Spleen (tissue), 13 donors: Measurements from ENCODE around the gene MOK. TPM values are rescaled to one million over a fixed set of nuclear protein-coding genes. Genes with fewer than 3 reads are reported as not detected.
A peak's percentile ranks its signal among the peaks of the same experiment; 100 is the strongest.

Experiments used
- DNase-seq: peaks from one replicate; pipeline ENCODE4 v3.0.0-alpha.2; 2020
- H3K27ac ChIP-seq, 8 donors: fragments of 200-600 bp; sonication (generic) in 7 of 8; 1 replicate in 4 of 8; 2 replicates in 4 of 8; pipeline versions ENCODE4 v1.5.0 to v1.8.0; 2016 to 2021; ENCODE audit warnings: inconsistent platforms in 4 of 8, mild to moderate bottlenecking in 4 of 8, moderate library complexity in 1 of 8
- H3K27me3 ChIP-seq, 7 donors: fragments of 200-600 bp; sonication (generic) in 6 of 7; replicated peaks in 1 of 7; 1 replicate in 4 of 7; 2 replicates in 3 of 7; pipeline versions ENCODE4 v1.5.0 to v1.8.0; 2016 to 2021; ENCODE audit warnings: inconsistent platforms in 3 of 7, mild to moderate bottlenecking in 1 of 7
- H3K36me3 ChIP-seq, 6 donors: fragments of 200-600 bp; sonication (generic) in 5 of 6; 1 replicate in 4 of 6; 2 replicates in 2 of 6; pipeline versions ENCODE4 v1.5.0 to v1.8.0; 2016 to 2021; ENCODE audit warnings: inconsistent platforms in 2 of 6
- H3K4me1 ChIP-seq, 6 donors: fragments of 200-600 bp; sonication (generic) in 5 of 6; 1 replicate in 3 of 6; 2 replicates in 3 of 6; pipeline versions ENCODE4 v1.5.0 to v1.8.0; 2016 to 2021; ENCODE audit warnings: inconsistent platforms in 3 of 6
- H3K4me3 ChIP-seq, 8 donors: fragments of 200-600 bp; sonication (generic) in 7 of 8; 1 replicate in 4 of 8; 2 replicates in 4 of 8; pipeline versions ENCODE4 v1.5.0 to v1.8.0; 2016 to 2021; ENCODE audit warnings: inconsistent platforms in 4 of 8, mild to moderate bottlenecking in 4 of 8, moderate library complexity in 2 of 8
- H3K9me3 ChIP-seq, 8 donors: fragments of 200-600 bp; sonication (generic) in 7 of 8; 1 replicate in 4 of 8; 2 replicates in 4 of 8; pipeline versions ENCODE4 v1.5.0 to v1.8.0; 2016 to 2021; ENCODE audit warnings: inconsistent platforms in 4 of 8
- CTCF ChIP-seq, 11 experiments: fragments of 200-600 bp in 7 of 11; fragments of 450-650 bp in 4 of 11; sonication (generic) in 4 of 11; IDR thresholded peaks in 8 of 11; conservative IDR thresholded peaks in 3 of 11; 1 replicate in 7 of 11; 2 replicates in 4 of 11; pipeline versions ENCODE4 v1.4.0 to v1.8.0; 2016 to 2021; ENCODE audit warnings: antibody characterized with exemption in 11 of 11, inconsistent platforms in 4 of 11, mild to moderate bottlenecking in 1 of 11
- POLR2A ChIP-seq, 3 donors: fragments of 450-650 bp; IDR thresholded peaks; one replicate each; pipeline ENCODE4 v1.5.1; 2017; ENCODE audit warnings: antibody characterized with exemption in 3 of 3, mild to moderate bottlenecking in 1 of 3
- POLR2AphosphoS5 ChIP-seq, 3 donors: sonication (generic); formaldehyde crosslinking; IDR thresholded peaks; one replicate each; pipeline ENCODE4 v1.5.1; 2017; ENCODE audit warnings: antibody characterized with exemption in 3 of 3
- WGBS, 5 donors: extraction: QIAGEN DNeasy Blood & Tissue Kit in 3 of 5; methylation state at CpG; one replicate each; pipeline versions ENCODE4 v1.1.5 to v1.1.7; 2013 to 2018; 5-methylcytosine and 5-hydroxymethylcytosine counted together
- intact Hi-C: fragments of 100-400 bp; cut with DNase I; formaldehyde crosslinking; loops from one replicate; pipeline ENCODE4 v1.15.0; 2023; ENCODE audit warnings: low total_unique reads
- long read RNA-seq, 2 donors: transcript quantifications; one replicate each; lab custom pipeline, GENCODE V29; 2026
- polyA plus RNA-seq, 3 donors: library from polyadenylated mRNA; stranded (reverse); fragments of 200-250 nt; gene quantifications; one replicate each; pipeline ENCODE4 v1.2.1, GENCODE V29; 2013
- total RNA-seq, 7 donors: library from RNA; depleted of rRNA in 3 of 7; stranded (reverse); fragments of >200 nt in 3 of 7; fragmentation: NEBNext Ultra II Directional in 4 of 7; extraction: Animal tissue kit (Norgen Biotek cat#: 25700) in 4 of 7; gene quantifications; one replicate each; pipeline versions ENCODE4 v1.1.0 to v1.2.1, GENCODE V29; 2016 to 2021
- donor health status: healthy with polysubstance abuse.
- donor health status: DM: no; HTN: no; CAD: no; lungs with moderate emphysema.
- donor health status: DM: no; HTN: no; CAD: no.
- donor health status: Bipolar disorder and iron deficiency.
- donor health status: healthy.
- donor health status: DM: no; HTN: no; CAD: no.
- donor health status: DM: yes; HTN: yes; CAD: no.

The MOK gene, protein sequence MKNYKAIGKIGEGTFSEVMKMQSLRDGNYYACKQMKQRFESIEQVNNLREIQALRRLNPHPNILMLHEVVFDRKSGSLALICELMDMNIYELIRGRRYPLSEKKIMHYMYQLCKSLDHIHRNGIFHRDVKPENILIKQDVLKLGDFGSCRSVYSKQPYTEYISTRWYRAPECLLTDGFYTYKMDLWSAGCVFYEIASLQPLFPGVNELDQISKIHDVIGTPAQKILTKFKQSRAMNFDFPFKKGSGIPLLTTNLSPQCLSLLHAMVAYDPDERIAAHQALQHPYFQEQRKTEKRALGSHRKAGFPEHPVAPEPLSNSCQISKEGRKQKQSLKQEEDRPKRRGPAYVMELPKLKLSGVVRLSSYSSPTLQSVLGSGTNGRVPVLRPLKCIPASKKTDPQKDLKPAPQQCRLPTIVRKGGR
- total RNA-seq = 10 to 100 TPM in 4 of 7 donors, 1 to 10 TPM in 3; 4.7 to 12.2 (median 10.2) TPM
- 10 to 100 TPM in 1 of 3 donors, 1 to 10 TPM in 2; 4.1 to 11.7 (median 9.6) TPM for polyA plus RNA-seq
- long read RNA-seq, donor 1, partial matches to known transcripts = 0 of 1 reads
- long read RNA-seq, donor 1, other reads (novel, unspliced or antisense) = 0 of 1 reads
- long read RNA-seq, donor 2 = 0 reads

DNA sequence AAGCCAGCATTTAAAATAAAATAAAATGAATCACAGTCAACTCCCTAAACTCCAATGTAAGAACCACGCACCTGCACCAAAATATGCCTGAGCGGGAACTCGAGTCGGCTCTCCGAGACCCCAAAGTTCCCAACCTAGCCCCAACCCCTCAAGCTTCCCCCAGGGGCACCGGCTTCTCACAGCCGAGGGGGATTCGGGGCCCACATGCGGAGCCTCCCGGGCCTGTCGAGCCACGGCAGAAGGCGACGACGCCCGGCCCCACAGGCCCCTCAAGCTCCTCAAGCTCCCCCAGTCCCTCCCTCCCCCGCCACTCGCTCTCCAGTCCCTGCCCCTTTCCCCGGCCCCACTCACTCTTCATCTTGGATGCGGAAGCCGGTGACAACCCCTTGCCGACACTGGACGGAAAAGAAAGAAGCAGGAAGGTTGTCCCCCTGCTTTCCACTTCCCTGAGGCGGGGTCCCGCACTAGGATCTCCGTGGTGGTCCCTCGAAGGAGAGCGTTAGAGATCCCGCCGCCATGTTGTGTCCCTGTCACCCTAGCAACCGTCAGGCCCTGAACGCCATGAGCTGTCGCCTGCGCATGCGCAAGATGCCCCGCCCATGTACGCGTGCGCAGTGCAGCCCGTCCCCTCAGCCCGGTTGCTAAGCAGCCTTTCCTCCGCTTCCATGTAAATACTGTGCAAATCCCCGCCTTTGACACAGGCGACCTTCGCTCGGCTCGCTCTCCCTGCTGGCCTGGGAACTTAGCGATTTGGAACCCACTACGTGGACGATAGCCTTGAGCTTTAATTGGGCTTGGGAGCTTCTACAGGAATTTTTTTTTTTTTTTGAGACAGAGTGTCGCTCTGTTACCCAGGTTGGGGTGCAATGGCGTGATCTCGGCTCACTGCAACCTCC is at the start of gene MOK:
MOK (minus strand) TSS at position 554 of the 896 bp plus-strand sequence; CDS start at position 358, 196 bp downstream.
- Histone ChIP-seq H3K4me1 (peaks cover 0 to 31% (median 16%) of the 10 kb centered on the region in 6 donors), H3K27me3 (no peaks in the 10 kb centered on the region), H3K27ac (peak within 1 kb of the TSS in 6 of 8 donors; percentile 52 to 72 (median 61)), H3K36me3 (no peaks in the 10 kb centered on the region), H3K4me3 (peak within 1 kb of the TSS; percentile 67 to 98 (median 90)), H3K9me3 (no peaks in the 10 kb centered on the region)
- TF ChIP-seq CTCF (IDR thresholded peaks at IDR 0.05 in 8 of 11, conservative IDR thresholded peaks at IDR 0.05 in 3 of 11) = no peak
- peak; percentile 58 to 87 (median 84) for TF ChIP-seq POLR2AphosphoS5 (IDR thresholded peaks at IDR 0.05)
- no peak for TF ChIP-seq POLR2A (IDR thresholded peaks at IDR 0.05)
- 1 to 2% (median 1%) methylated on average over 36 to 53 of the region's 53 CpGs for WGBS, 5 donors
- peak; percentile 98 for DNase-seq
- intact Hi-C loops = no loop called here

DNA sequence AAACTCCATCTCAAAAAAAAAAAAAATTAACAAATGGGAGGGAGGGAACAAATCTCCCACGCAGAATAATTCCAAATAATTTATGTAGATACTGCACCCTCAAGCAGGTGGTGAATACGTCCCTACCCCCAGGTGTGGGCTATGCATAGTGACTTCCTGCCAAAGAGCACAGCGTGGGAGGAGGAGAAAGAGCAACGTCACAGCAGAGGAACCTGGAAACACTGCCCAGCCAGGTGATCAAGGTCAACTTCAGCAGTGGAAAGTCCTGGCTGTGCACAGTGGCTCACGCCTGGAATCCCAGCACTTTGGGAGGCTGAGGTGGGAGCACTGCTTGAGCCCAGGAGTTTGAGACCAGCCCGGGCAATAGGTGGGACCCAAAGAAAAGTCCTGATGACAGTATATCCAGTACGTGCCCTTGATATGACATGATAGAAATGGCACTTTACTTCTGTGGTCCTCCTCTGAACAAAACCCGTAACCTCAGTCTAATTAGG is 48.2 kb upstream of the MOK start:
- TF ChIP-seq POLR2A (IDR thresholded peaks at IDR 0.05) (no peak), CTCF (IDR thresholded peaks at IDR 0.05 in 8 of 11, conservative IDR thresholded peaks at IDR 0.05 in 3 of 11) (no peak), POLR2AphosphoS5 (IDR thresholded peaks at IDR 0.05) (no peak)
- H3K27me3 ChIP-seq = no peaks in the 10 kb centered on the region
- H3K4me1 ChIP-seq = peaks cover 0 to 29% (median 10%) of the 10 kb centered on the region in 6 donors
- peak overlapping the region in 7 of 8 donors; percentile 71 to 92 (median 85) for H3K27ac ChIP-seq
- H3K9me3 ChIP-seq = no peaks in the 10 kb centered on the region
- intact Hi-C loops = no loop called here
- 76 to 82% (median 77%) methylated on average over 8 of the region's 8 CpGs for WGBS, 5 donors
- H3K36me3 ChIP-seq = peaks cover 0 to 100% (median 72%) of the 10 kb centered on the region in 6 donors
- DNase-seq = no peak
- peak overlapping the region in 1 of 8 donors; percentile 47 for H3K4me3 ChIP-seq

DNA sequence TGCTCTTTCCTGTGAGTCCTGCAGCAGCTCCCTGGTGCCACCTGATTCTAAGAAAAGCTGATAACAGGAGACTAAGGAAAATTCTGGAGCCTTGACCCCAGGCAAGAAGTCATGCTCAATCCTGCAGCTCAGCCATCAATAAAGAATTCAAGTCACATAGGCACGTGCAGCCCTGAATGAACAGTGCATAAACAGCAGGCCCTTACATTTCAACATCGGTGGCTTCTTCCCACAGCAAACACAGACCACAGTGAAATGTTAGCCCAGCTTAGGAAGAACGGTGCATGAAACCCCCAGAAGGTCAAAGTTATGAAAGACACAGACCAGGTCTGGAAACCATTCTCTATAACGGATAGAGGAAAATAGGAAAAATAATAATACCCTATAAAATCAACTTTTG is 47.2 kb upstream of the MOK start:
- no peak for TF ChIP-seq POLR2AphosphoS5 (IDR thresholded peaks at IDR 0.05)
- no peak for TF ChIP-seq POLR2A (IDR thresholded peaks at IDR 0.05)
- no peak for TF ChIP-seq CTCF (IDR thresholded peaks at IDR 0.05 in 8 of 11, conservative IDR thresholded peaks at IDR 0.05 in 3 of 11)
- H3K9me3 ChIP-seq = no peaks in the 10 kb centered on the region
- peaks cover 0 to 100% (median 74%) of the 10 kb centered on the region in 6 donors for H3K36me3 ChIP-seq
- peaks cover 0 to 29% (median 10%) of the 10 kb centered on the region in 6 donors for H3K4me1 ChIP-seq
- peak overlapping the region in 1 of 8 donors; percentile 47 for H3K4me3 ChIP-seq
- intact Hi-C loops = no loop called here
- no peaks in the 10 kb centered on the region for H3K27me3 ChIP-seq
- peak overlapping the region in 7 of 8 donors; percentile 71 to 92 (median 85) for H3K27ac ChIP-seq
- no peak for DNase-seq
- 56 to 89% (median 79%) methylated on average over 4 of the region's 4 CpGs for whole genome bisulfite sequencing, 5 donors
